ENCODE measurements around the gene GRIK1. TPM values are rescaled to one million over a fixed set of nuclear protein-coding genes. Genes with fewer than 3 reads are reported as not detected.

The GRIK1 gene
- total RNA-seq, 2 donors from 2014 or later: not detected

GRCh38 chr21:29738730-29739129 lies 201.1 kb downstream of the GRIK1 start:
- Mint-ChIP-seq H3K36me3 (ENCODE audit: low read depth) (no peaks in the 10 kb centered on the region), H3K4me3 (no peak overlapping the region), H3K4me1 (peaks cover 2% of the 10 kb centered on the region)

GRCh38 chr21:29737186-29737585 lies 202.6 kb downstream of the GRIK1 start:
- DNase-seq (no peak), ATAC-seq (no peak)
- Mint-ChIP-seq H3K36me3 (ENCODE audit: low read depth) (no peaks in the 10 kb centered on the region), H3K27me3 (no peaks in the 10 kb centered on the region), H3K27ac (no peak overlapping the region), H3K4me1 (no peaks in the 10 kb centered on the region), H3K4me3 (no peak overlapping the region)
- H3K9me3 ChIP-seq (ENCODE audit: control insufficient read depth, low read length, poor library complexity, severe bottlenecking): no peaks in the 10 kb centered on the region

More at GRCh38 chr21:29738730-29739129, 201.1 kb downstream of the GRIK1 start:
- peaks cover 8% of the 10 kb centered on the region for H3K27me3 Mint-ChIP-seq
- DNase-seq: no peak
- H3K27ac Mint-ChIP-seq: no peak overlapping the region
- no peaks in the 10 kb centered on the region for H3K9me3 ChIP-seq (ENCODE audit: control insufficient read depth, low read length, poor library complexity, severe bottlenecking)
- ATAC-seq: no peak

- no peaks in the 10 kb centered on the region for H3K4me1 Mint-ChIP-seq
- H3K36me3 Mint-ChIP-seq (ENCODE audit: low read depth): no peaks in the 10 kb centered on the region
- ATAC-seq (no peak), DNase-seq (no peak)
- H3K27ac Mint-ChIP-seq: no peak overlapping the region
- H3K9me3 ChIP-seq (ENCODE audit: control insufficient read depth, low read length, poor library complexity, severe bottlenecking): no peaks in the 10 kb centered on the region
- H3K4me3 Mint-ChIP-seq: no peak overlapping the region
- H3K27me3 Mint-ChIP-seq: no peaks in the 10 kb centered on the region
Measured at GRCh38 chr21:29730281-29730680, 209.5 kb downstream of the GRIK1 start.

DNA sequence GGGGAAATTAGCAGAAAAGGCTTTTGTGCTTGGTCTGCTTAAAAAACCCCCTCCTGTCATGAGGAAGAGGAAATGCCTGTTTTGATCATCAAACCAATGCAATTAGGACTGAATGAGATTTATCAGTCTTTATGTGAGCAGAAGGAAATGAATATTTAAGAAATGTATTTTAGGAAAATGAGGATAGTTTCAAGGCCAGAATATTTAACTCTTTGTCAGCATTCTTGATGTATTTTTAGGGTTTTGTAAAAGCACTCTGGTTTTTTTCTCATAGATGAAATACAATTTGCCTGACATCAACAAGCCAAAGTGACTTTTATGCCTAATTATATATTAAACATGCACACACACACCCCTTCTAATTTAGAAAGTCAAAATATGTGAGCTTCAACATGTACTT lies 213.8 kb downstream of the GRIK1 start:
- H3K9me3 ChIP-seq (ENCODE audit: control insufficient read depth, low read length, poor library complexity, severe bottlenecking): no peaks in the 10 kb centered on the region
- Mint-ChIP-seq H3K36me3 (ENCODE audit: low read depth) (no peaks in the 10 kb centered on the region), H3K4me3 (no peak overlapping the region), H3K27me3 (no peaks in the 10 kb centered on the region), H3K4me1 (no peaks in the 10 kb centered on the region), H3K27ac (no peak overlapping the region)
- ATAC-seq: no peak
- DNase-seq: no peak

GRCh38 chr21:29725025-29725736 lies 214.6 kb downstream of the GRIK1 start:
- Mint-ChIP-seq H3K36me3 (ENCODE audit: low read depth) (no peaks in the 10 kb centered on the region), H3K4me1 (no peaks in the 10 kb centered on the region), H3K4me3 (no peak overlapping the region), H3K27ac (no peak overlapping the region), H3K27me3 (no peaks in the 10 kb centered on the region)
- no peaks in the 10 kb centered on the region for H3K9me3 ChIP-seq (ENCODE audit: control insufficient read depth, low read length, poor library complexity, severe bottlenecking)
- DNase-seq: no peak
- no peak for ATAC-seq

DNA sequence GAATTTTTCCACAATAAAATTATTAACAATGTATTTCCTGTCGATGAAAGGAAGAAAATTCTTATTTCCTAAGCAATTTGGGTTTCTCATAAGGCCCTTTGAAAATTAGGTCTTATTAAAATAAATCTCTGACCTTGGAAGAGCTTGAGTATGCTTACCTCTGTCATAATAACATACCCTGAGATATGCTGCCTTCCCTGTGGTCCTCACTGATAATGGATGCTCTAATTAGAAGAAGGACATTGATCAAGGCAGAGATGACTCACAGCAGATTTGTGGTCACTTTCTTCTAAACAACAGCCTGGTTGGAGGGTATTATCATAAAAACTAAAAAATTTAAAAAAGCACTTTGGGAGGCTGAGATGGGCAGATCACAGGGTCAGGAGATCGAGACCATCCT lies 217.8 kb downstream of the GRIK1 start:
- H3K9me3 ChIP-seq (ENCODE audit: control insufficient read depth, low read length, poor library complexity, severe bottlenecking): no peaks in the 10 kb centered on the region
- H3K27me3 Mint-ChIP-seq: no peaks in the 10 kb centered on the region
- H3K4me3 Mint-ChIP-seq: no peak overlapping the region
- H3K36me3 Mint-ChIP-seq (ENCODE audit: low read depth): no peaks in the 10 kb centered on the region
- ATAC-seq: no peak
- DNase-seq: no peak
- no peaks in the 10 kb centered on the region for H3K4me1 Mint-ChIP-seq
- no peak overlapping the region for H3K27ac Mint-ChIP-seq

- no peaks in the 10 kb centered on the region for H3K4me1 Mint-ChIP-seq
- no peak for ATAC-seq
- no peak overlapping the region for H3K27ac Mint-ChIP-seq
- peaks cover under 1% of the 10 kb centered on the region for H3K36me3 Mint-ChIP-seq (ENCODE audit: low read depth)
- H3K27me3 Mint-ChIP-seq: no peaks in the 10 kb centered on the region
- no peak overlapping the region for H3K4me3 Mint-ChIP-seq
- no peak for DNase-seq
- H3K9me3 ChIP-seq (ENCODE audit: control insufficient read depth, low read length, poor library complexity, severe bottlenecking): no peaks in the 10 kb centered on the region
Measured at GRCh38 chr21:29721221-29721620, 218.6 kb downstream of the GRIK1 start.

- no peak for DNase-seq
- Mint-ChIP-seq H3K27me3 (no peaks in the 10 kb centered on the region), H3K36me3 (ENCODE audit: low read depth) (peaks cover 2% of the 10 kb centered on the region), H3K4me1 (no peaks in the 10 kb centered on the region), H3K4me3 (no peak overlapping the region), H3K27ac (no peak overlapping the region)
- no peak for ATAC-seq
- H3K9me3 ChIP-seq (ENCODE audit: control insufficient read depth, low read length, poor library complexity, severe bottlenecking): no peaks in the 10 kb centered on the region
Measured at GRCh38 chr21:29719521-29719920, 220.3 kb downstream of the GRIK1 start.

DNA sequence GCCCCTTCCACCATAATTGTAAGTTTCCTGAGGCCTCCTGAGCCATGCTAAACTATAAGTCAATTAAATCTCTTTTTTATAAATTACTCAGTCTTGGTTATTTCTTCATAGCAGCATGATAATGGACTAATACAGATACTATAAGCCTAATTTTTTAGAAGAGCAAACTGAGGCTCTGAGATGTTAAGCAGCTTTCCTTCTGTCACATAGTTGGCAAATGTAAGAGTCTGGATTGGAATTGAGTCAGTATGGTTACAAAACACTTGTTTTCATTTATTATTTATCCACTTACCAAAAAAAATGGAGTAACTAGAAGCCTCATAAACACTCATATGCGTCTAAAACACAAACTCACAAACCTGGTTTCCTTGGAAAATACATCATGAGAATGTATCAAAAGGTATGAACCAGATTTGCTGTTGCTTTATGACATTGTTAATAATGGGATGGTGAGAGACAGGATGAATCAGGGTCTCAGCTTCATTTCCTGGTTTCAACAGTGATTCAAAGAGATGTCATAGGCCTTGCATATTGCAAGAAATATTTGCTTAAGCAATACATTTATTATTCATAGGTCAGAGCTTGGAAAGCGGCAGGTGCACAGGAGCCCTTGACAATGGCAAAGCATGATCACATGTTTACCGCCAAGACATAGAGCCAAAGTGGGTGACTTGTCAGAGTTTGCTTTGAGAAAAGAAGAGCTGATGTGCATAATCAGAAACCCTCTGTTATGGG lies 221.5 kb downstream of the GRIK1 start:
- peaks cover 2% of the 10 kb centered on the region for H3K36me3 Mint-ChIP-seq (ENCODE audit: low read depth)
- no peaks in the 10 kb centered on the region for H3K9me3 ChIP-seq (ENCODE audit: control insufficient read depth, low read length, poor library complexity, severe bottlenecking)
- H3K4me1 Mint-ChIP-seq: no peaks in the 10 kb centered on the region
- no peak for DNase-seq
- no peak overlapping the region for H3K4me3 Mint-ChIP-seq
- no peak overlapping the region for H3K27ac Mint-ChIP-seq
- no peak for ATAC-seq
- no peaks in the 10 kb centered on the region for H3K27me3 Mint-ChIP-seq

GRCh38 chr21:29717659-29718058 lies 222.1 kb downstream of the GRIK1 start:
- no peaks in the 10 kb centered on the region for H3K27me3 Mint-ChIP-seq
- H3K4me3 Mint-ChIP-seq: no peak overlapping the region
- no peaks in the 10 kb centered on the region for H3K9me3 ChIP-seq (ENCODE audit: control insufficient read depth, low read length, poor library complexity, severe bottlenecking)
- no peak overlapping the region for H3K27ac Mint-ChIP-seq
- H3K36me3 Mint-ChIP-seq (ENCODE audit: low read depth): peaks cover 2% of the 10 kb centered on the region
- DNase-seq: no peak
- H3K4me1 Mint-ChIP-seq: no peaks in the 10 kb centered on the region
- ATAC-seq: no peak

- H3K27ac Mint-ChIP-seq: no peak overlapping the region
- ATAC-seq (no peak), DNase-seq (no peak)
- peaks cover 2% of the 10 kb centered on the region for H3K36me3 Mint-ChIP-seq (ENCODE audit: low read depth)
- no peaks in the 10 kb centered on the region for H3K4me1 Mint-ChIP-seq
- H3K9me3 ChIP-seq (ENCODE audit: control insufficient read depth, low read length, poor library complexity, severe bottlenecking): no peaks in the 10 kb centered on the region
- H3K4me3 Mint-ChIP-seq: no peak overlapping the region
- no peaks in the 10 kb centered on the region for H3K27me3 Mint-ChIP-seq
Measured at GRCh38 chr21:29716753-29717152, 223.0 kb downstream of the GRIK1 start.

DNA sequence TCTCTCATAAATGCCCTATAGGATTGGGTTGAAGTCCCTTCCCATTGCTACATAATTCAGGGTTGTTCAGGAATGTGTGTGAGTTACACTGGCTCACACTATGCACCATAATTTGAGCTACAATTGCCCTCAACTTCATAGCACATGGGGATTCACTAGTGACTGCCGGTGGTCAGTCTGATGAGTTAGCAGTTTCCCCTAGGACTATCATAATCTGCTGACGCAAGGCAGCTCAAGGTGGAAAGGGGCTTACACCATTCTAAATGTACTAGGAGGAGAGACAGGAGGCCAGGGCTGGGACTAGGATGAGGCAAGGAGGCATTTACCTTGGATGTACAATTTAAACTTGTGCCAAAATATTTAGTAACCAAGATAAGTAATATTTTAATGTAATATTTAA lies 224.7 kb downstream of the GRIK1 start:
- Mint-ChIP-seq H3K27me3 (no peaks in the 10 kb centered on the region), H3K4me3 (no peak overlapping the region), H3K27ac (no peak overlapping the region), H3K4me1 (no peaks in the 10 kb centered on the region), H3K36me3 (ENCODE audit: low read depth) (peaks cover 2% of the 10 kb centered on the region)
- ATAC-seq: no peak
- no peaks in the 10 kb centered on the region for H3K9me3 ChIP-seq (ENCODE audit: control insufficient read depth, low read length, poor library complexity, severe bottlenecking)
- DNase-seq: no peak

DNA sequence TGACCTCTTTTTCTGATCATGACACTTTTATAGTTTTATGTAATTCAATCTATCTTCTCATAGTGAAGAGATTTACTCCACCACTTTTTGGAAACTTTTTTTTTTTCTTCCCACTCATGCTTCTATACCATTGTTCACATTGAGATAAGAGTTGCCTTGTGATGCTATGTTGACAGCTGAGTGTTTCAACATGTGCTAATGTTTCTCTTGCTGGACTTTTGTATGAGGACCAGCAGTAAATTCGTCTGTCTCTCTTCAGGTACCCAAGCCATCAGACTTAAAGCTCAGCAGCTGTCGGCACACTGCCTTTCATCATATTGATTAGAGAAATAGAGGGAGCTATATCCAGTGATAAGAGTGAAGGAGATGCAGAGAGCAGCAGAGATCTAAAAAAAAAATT lies 227.0 kb downstream of the GRIK1 start:
- Mint-ChIP-seq H3K4me1 (no peaks in the 10 kb centered on the region), H3K36me3 (ENCODE audit: low read depth) (peaks cover 2% of the 10 kb centered on the region), H3K27me3 (no peaks in the 10 kb centered on the region), H3K27ac (no peak overlapping the region), H3K4me3 (no peak overlapping the region)
- no peaks in the 10 kb centered on the region for H3K9me3 ChIP-seq (ENCODE audit: control insufficient read depth, low read length, poor library complexity, severe bottlenecking)
- ATAC-seq (no peak), DNase-seq (no peak)

GRCh38 chr21:29711236-29711635 lies 228.6 kb downstream of the GRIK1 start:
- Mint-ChIP-seq H3K36me3 (ENCODE audit: low read depth) (peaks cover 1% of the 10 kb centered on the region), H3K4me1 (no peaks in the 10 kb centered on the region), H3K27me3 (no peaks in the 10 kb centered on the region), H3K4me3 (no peak overlapping the region), H3K27ac (no peak overlapping the region)
- ATAC-seq: no peak
- H3K9me3 ChIP-seq (ENCODE audit: control insufficient read depth, low read length, poor library complexity, severe bottlenecking): no peaks in the 10 kb centered on the region
- no peak for DNase-seq
